Central memory CD4-positive, alpha-beta T cell (primary cell): ENCODE measurements around the gene COLEC11.

Experiments
- DNase-seq: peaks from one replicate; pipeline ENCODE4 v3.0.0; 2022

The COLEC11 gene

GRCh38 chr2:3585261-3586109 is 9.4 kb upstream of the COLEC11 start:
- no peak for DNase-seq

- DNase-seq = no peak
These were observed 8.7 kb upstream of the COLEC11 start for GRCh38 chr2:3586220-3586619.

- DNase-seq = no peak
These were observed 7.9 kb upstream of the COLEC11 start for GRCh38 chr2:3587021-3587420.

GRCh38 chr2:3587432-3587831 is 7.5 kb upstream of the COLEC11 start:
- no peak for DNase-seq

GRCh38 chr2:3588084-3588483 is 6.8 kb upstream of the COLEC11 start:
- DNase-seq = no peak

- DNase-seq = no peak
These were observed 5.8 kb upstream of the COLEC11 start for GRCh38 chr2:3589086-3589485.

- DNase-seq = no peak
These were observed 492 bp downstream of the COLEC11 start for GRCh38 chr2:3595404-3595803.

- DNase-seq = no peak
These were observed 1.1 kb downstream of the COLEC11 start for GRCh38 chr2:3595985-3596384.

GRCh38 chr2:3596901-3597417 is 2.0 kb downstream of the COLEC11 start:
- no peak for DNase-seq

- peak; percentile 21 for DNase-seq
These were observed 2.7 kb downstream of the COLEC11 start for GRCh38 chr2:3597567-3597966.

GRCh38 chr2:3598197-3598910 is 3.4 kb downstream of the COLEC11 start:
- no peak for DNase-seq

- DNase-seq = no peak
These were observed 4.3 kb downstream of the COLEC11 start for GRCh38 chr2:3598912-3599854.

GRCh38 chr2:3600256-3600855 is 5.4 kb downstream of the COLEC11 start:
- DNase-seq = no peak

- no peak for DNase-seq
These were observed 6.8 kb downstream of the COLEC11 start for GRCh38 chr2:3601561-3602271.

GRCh38 chr2:3602553-3603339 is 7.8 kb downstream of the COLEC11 start:
- DNase-seq = no peak

GRCh38 chr2:3603536-3604206 is 8.8 kb downstream of the COLEC11 start:
- DNase-seq = no peak

GRCh38 chr2:3604207-3604877 is 9.4 kb downstream of the COLEC11 start:
- no peak for DNase-seq

GRCh38 chr2:3604991-3605961 is 10.4 kb downstream of the COLEC11 start:
- DNase-seq = peak; percentile 43

- no peak for DNase-seq
These were observed 11.1 kb downstream of the COLEC11 start for GRCh38 chr2:3606028-3606369.
